Heart left ventricle (tissue), 13 donors: Measurements from ENCODE around the gene GSTM4.

Experiments used
- POLR2A ChIP-seq, 2 donors: fragments of 450-650 bp; IDR thresholded peaks; one replicate each; pipeline ENCODE4 v1.6.1; 2017; ENCODE audit warnings: antibody characterized with exemption in 2 of 2, mild to moderate bottlenecking in 2 of 2, moderate library complexity in 2 of 2
- TF ChIP-seq, protein P1 (sequence below), 12 donors: fragments of 200-600 bp; sonication (generic) in 4 of 12; IDR thresholded peaks; one replicate each; pipeline versions ENCODE4 v1.5.0 to v1.8.0; 2018 to 2022; ENCODE audit warnings: antibody characterized with exemption in 12 of 12, mild to moderate bottlenecking in 5 of 12
- donor health status: ischemic (EF 13 %, LVEDD 7.1; RV severe dilation, severe dysfunction).
- donor health status: DM: no; HTN: yes; CAD: no.
- donor health status: DM: no; HTN: no; CAD: no.
- donor health status: ischemic (EF 25% LVEDD 6.9; RV normal size, moderate dysfunction).
- donor health status: ischemic (EF 25% LVEDD 5.7; RV mildly dilated, moderate dysfunction).
- donor health status: ischemic (EF 35%, LVEDD 5.7; RV mildly dilated, moderate dysfunction).
- donor health status: nonischemic (EF 11% LVEDD 7.7; RV severe dilation, severe dysfunction).
- donor health status: DM: yes; HTN: yes; CAD: no.
- donor health status: PGD.
- donor health status: ischemic (EF 29% LVEDD 5.4; RV normal size, mild dysfunction).
- donor health status: nonischemic (EF 23%, LVEDD 6.1; RV moderate dilation, normal function).

DNA sequence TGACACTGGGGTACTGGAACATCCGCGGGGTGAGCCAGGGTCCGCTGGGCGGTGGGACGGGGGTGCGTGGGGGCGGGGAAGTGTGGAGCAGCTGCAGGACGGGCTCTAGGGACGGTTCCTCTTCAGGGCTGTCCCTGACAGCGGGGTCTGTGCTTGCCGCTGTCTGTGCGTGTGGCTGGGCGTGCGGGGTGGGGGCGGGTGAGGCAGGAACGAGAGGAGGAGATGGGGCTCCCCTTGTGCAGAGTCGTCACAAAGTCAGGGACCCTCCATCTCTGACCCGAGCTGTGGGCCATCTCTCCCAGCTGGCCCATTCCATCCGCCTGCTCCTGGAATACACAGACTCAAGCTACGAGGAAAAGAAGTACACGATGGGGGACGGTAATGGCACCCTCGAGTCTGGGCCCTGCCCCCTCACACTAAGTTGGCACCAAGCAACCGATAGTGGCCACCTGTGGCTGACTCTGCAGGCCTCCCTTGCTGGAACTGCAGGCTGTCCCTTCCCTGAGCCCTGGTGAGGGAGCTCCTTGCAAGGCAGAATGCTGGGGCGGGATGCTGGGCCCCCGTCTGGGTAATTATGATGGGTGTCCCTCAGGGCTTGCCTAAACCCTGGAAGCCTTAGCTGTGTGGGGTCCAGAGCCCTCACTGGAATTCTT, 12.3 kb downstream of the GSTM4 start:
- TF ChIP-seq, protein P1, sequence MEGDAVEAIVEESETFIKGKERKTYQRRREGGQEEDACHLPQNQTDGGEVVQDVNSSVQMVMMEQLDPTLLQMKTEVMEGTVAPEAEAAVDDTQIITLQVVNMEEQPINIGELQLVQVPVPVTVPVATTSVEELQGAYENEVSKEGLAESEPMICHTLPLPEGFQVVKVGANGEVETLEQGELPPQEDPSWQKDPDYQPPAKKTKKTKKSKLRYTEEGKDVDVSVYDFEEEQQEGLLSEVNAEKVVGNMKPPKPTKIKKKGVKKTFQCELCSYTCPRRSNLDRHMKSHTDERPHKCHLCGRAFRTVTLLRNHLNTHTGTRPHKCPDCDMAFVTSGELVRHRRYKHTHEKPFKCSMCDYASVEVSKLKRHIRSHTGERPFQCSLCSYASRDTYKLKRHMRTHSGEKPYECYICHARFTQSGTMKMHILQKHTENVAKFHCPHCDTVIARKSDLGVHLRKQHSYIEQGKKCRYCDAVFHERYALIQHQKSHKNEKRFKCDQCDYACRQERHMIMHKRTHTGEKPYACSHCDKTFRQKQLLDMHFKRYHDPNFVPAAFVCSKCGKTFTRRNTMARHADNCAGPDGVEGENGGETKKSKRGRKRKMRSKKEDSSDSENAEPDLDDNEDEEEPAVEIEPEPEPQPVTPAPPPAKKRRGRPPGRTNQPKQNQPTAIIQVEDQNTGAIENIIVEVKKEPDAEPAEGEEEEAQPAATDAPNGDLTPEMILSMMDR (IDR thresholded peaks at IDR 0.05) = no peak
- TF ChIP-seq POLR2A (IDR thresholded peaks at IDR 0.05) = no peak
